Astrocyte (in vitro differentiated cells and primary cell): Measurements from ENCODE around the gene GHRHR. TPM values are rescaled to one million over a fixed set of nuclear protein-coding genes. Genes with fewer than 3 reads are reported as not detected.

Experiments
- DNase-seq: peaks from one replicate; pipeline ENCODE4 v3.0.0-alpha.2; 2010; ENCODE audit warnings: low read depth
- FAIRE-seq: peaks from 2 replicates; lab custom pipeline; 2011; peaks lifted over from hg19 to GRCh38; lab: Jason Lieb, UNC
- H2AFZ ChIP-seq: 2 replicates; pipeline ENCODE4 v1.6.0; 2012; ENCODE audit warnings: low read depth, low read length, inconsistent platforms
- H3K27ac ChIP-seq: 2 replicates; pipeline ENCODE4 v1.5.1; 2011; ENCODE audit warnings: low read depth, low read length, inconsistent platforms
- H3K27me3 ChIP-seq: 2 replicates; pipeline ENCODE4 v1.6.0; 2011; ENCODE audit warnings: low read length, inconsistent platforms; ENCODE audit not compliant: insufficient read depth
- H3K36me3 ChIP-seq: 2 replicates; pipeline ENCODE4 v1.5.1; 2011; ENCODE audit warnings: low read length, inconsistent platforms; ENCODE audit not compliant: insufficient read depth
- H3K4me1 ChIP-seq: 2 replicates; pipeline ENCODE4 v1.5.1; 2011; ENCODE audit warnings: low read length, inconsistent platforms; ENCODE audit not compliant: insufficient read depth
- H3K4me2 ChIP-seq: 2 replicates; pipeline ENCODE4 v1.6.0; 2012; ENCODE audit warnings: low read length, inconsistent platforms
- H3K4me3 ChIP-seq: 2 replicates; pipeline ENCODE4 v1.5.1; 2011; ENCODE audit warnings: low read depth, mild to moderate bottlenecking, low read length, inconsistent platforms; ENCODE audit not compliant: insufficient read depth
- H3K79me2 ChIP-seq: 2 replicates; pipeline ENCODE4 v1.6.0; 2012; ENCODE audit warnings: mild to moderate bottlenecking, low read length, inconsistent platforms; ENCODE audit not compliant: insufficient read depth
- H3K9ac ChIP-seq: 2 replicates; pipeline ENCODE4 v1.6.0; 2012; ENCODE audit warnings: mild to moderate bottlenecking, low read length, inconsistent platforms
- H3K9me3 ChIP-seq: 2 replicates; pipeline ENCODE4 v1.5.1; 2012; ENCODE audit warnings: low read depth, mild to moderate bottlenecking, low read length, inconsistent platforms; ENCODE audit not compliant: insufficient read depth
- H4K20me1 ChIP-seq: 2 replicates; pipeline ENCODE4 v1.6.0; 2012; ENCODE audit warnings: low read length, inconsistent platforms; ENCODE audit not compliant: insufficient read depth
- H3K27ac Mint-ChIP-seq: one replicate; pipeline ENCODE4 v1.8.0; 2021; ENCODE audit warnings: mild to moderate bottlenecking, mixed read lengths; ENCODE audit not compliant: unreplicated experiment
- H3K27me3 Mint-ChIP-seq: one replicate; pipeline ENCODE4 v1.8.0; 2021; ENCODE audit warnings: low read depth, mixed read lengths; ENCODE audit not compliant: unreplicated experiment
- H3K36me3 Mint-ChIP-seq: one replicate; pipeline ENCODE4 v1.8.0; 2021; ENCODE audit warnings: low read depth, mixed read lengths; ENCODE audit not compliant: unreplicated experiment
- H3K4me1 Mint-ChIP-seq: one replicate; pipeline ENCODE4 v1.8.0; 2021; ENCODE audit warnings: low read depth, mixed read lengths; ENCODE audit not compliant: unreplicated experiment
- H3K4me3 Mint-ChIP-seq: one replicate; pipeline ENCODE4 v1.8.0; 2021; ENCODE audit warnings: mild to moderate bottlenecking, moderate library complexity, mixed read lengths; ENCODE audit not compliant: unreplicated experiment
- H3K9me3 Mint-ChIP-seq: one replicate; pipeline ENCODE4 v1.8.0; 2021; ENCODE audit warnings: mild to moderate bottlenecking, mixed read lengths; ENCODE audit not compliant: unreplicated experiment
- CTCF ChIP-seq: IDR thresholded peaks from 2 replicates; pipeline ENCODE4 v1.5.1; 2011; ENCODE audit warnings: low read depth, mild to moderate bottlenecking, inconsistent platforms, low read length, moderate library complexity; ENCODE audit not compliant: insufficient read depth
- EZH2 ChIP-seq: IDR thresholded peaks from 2 replicates; pipeline ENCODE4 v1.6.1; 2012; ENCODE audit warnings: mild to moderate bottlenecking, low read length, inconsistent platforms; ENCODE audit not compliant: insufficient read depth
- total RNA-seq: library from RNA; stranded (reverse); gene quantifications from 2 replicates; pipeline ENCODE4 v1.2.1, GENCODE V29; 2021

Gene GHRHR
- total RNA-seq, 1 donor from 2014 or later: not detected

GRCh38 chr7:30933124-30933974, 30.4 kb upstream of the GHRHR start:
- H3K36me3 ChIP-seq: no peaks in the 10 kb centered on the region
- H3K36me3 Mint-ChIP-seq: no peaks in the 10 kb centered on the region
- H3K79me2 ChIP-seq: no peaks in the 10 kb centered on the region
- H3K4me1 Mint-ChIP-seq: peaks cover 9% of the 10 kb centered on the region
- H3K4me1 ChIP-seq: peaks cover under 1% of the 10 kb centered on the region
- peaks cover 13% of the 10 kb centered on the region for H3K27me3 ChIP-seq
- FAIRE-seq (no peak), DNase-seq (no peak)
- no peak overlapping the region for H2AFZ ChIP-seq
- no peak overlapping the region for H3K27ac Mint-ChIP-seq
- no peaks in the 10 kb centered on the region for H3K9me3 ChIP-seq
- H3K9ac ChIP-seq: no peak overlapping the region
- H3K27me3 Mint-ChIP-seq: peaks cover 24% of the 10 kb centered on the region
- H3K4me3 Mint-ChIP-seq: no peak overlapping the region
- TF ChIP-seq EZH2 (no peak), CTCF (no peak)
- H3K4me3 ChIP-seq: no peak overlapping the region
- no peaks in the 10 kb centered on the region for H3K9me3 Mint-ChIP-seq
- no peak overlapping the region for H3K27ac ChIP-seq
- H4K20me1 ChIP-seq: no peaks in the 10 kb centered on the region
- H3K4me2 ChIP-seq: no peak overlapping the region

- peaks cover 9% of the 10 kb centered on the region for H3K4me1 Mint-ChIP-seq
- no peak overlapping the region for H3K4me3 Mint-ChIP-seq
- no peaks in the 10 kb centered on the region for H3K9me3 Mint-ChIP-seq
- no peak overlapping the region for H2AFZ ChIP-seq
- H3K36me3 Mint-ChIP-seq: no peaks in the 10 kb centered on the region
- TF ChIP-seq EZH2: no peak
- no peak for TF ChIP-seq CTCF
- no peak overlapping the region for H3K4me3 ChIP-seq
- H3K4me1 ChIP-seq: peaks cover 4% of the 10 kb centered on the region
- FAIRE-seq (no peak), DNase-seq (no peak)
- peaks cover 13% of the 10 kb centered on the region for H3K27me3 ChIP-seq
- peaks cover 24% of the 10 kb centered on the region for H3K27me3 Mint-ChIP-seq
- H3K4me2 ChIP-seq: no peak overlapping the region
- no peaks in the 10 kb centered on the region for H3K36me3 ChIP-seq
- no peak overlapping the region for H3K27ac Mint-ChIP-seq
- H3K27ac ChIP-seq: no peak overlapping the region
- no peaks in the 10 kb centered on the region for H3K79me2 ChIP-seq
- H3K9me3 ChIP-seq: no peaks in the 10 kb centered on the region
- H3K9ac ChIP-seq: no peak overlapping the region
- no peaks in the 10 kb centered on the region for H4K20me1 ChIP-seq
Measured at GRCh38 chr7:30934225-30934624, 29.5 kb upstream of the GHRHR start.
